AG04449 (cell line): Measurements from ENCODE around the gene KLHL6.
"Not testable (repeated sequence)": the region's sequence is repeated elsewhere in the genome, so short reads cannot be mapped to it uniquely, and the experiment has no call there.

Experiments
- CTCF ChIA-PET: fragments of 350-600 bp; formaldehyde crosslinking; extraction: SDS; loops from one replicate; lab custom pipeline; 2021; ENCODE audit warnings: antibody characterized with exemption; lab: Yijun Ruan, JAX
- POLR2A ChIA-PET: fragments of 400-600, 350-600 bp; formaldehyde crosslinking; extraction: SDS; loops from one replicate; lab custom pipeline; 2020; ENCODE audit warnings: antibody characterized with exemption, inconsistent platforms; lab: Yijun Ruan, JAX
- DNase-seq: peaks from one replicate; pipeline ENCODE4 v3.0.0-alpha.2; 2010; ENCODE audit warnings: low read depth, low spot score
- H3K4me3 ChIP-seq: 2 replicates; pipeline ENCODE4 v1.5.1; 2011; ENCODE audit warnings: low read depth, mild to moderate bottlenecking, control low read depth, low read length
- TF ChIP-seq, protein P1 (sequence below): IDR thresholded peaks from one replicate; pipeline ENCODE4 v1.5.1; 2011; ENCODE audit warnings: mild to moderate bottlenecking, moderate library complexity, low read length, control low read depth, inconsistent platforms; ENCODE audit not compliant: insufficient read depth; ENCODE audit errors: missing control alignments

KLHL6 gene

DNA sequence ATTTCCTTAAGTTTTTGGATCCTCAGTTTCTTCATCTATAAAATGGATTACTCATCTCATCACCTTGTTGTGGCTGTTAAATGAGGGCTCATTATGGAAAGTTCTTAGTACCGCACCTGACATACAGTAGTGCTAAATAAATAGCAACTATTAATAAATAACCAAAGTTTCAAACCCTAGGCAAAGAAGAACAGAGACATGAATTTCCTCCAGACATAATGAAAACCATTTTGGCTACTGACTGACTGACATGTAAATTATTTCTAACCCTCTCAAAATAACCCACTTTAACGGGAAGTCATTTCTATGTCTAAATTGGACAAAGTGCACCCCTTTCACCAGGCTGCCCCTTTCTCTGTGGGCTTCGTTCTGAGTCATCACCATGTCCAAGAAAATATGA, 17.4 kb upstream of the KLHL6 start:
- CTCF ChIA-PET, result no interaction called here
- no peak for DNase-seq
- no peak overlapping the region for H3K4me3 ChIP-seq
- TF ChIP-seq, protein P1, sequence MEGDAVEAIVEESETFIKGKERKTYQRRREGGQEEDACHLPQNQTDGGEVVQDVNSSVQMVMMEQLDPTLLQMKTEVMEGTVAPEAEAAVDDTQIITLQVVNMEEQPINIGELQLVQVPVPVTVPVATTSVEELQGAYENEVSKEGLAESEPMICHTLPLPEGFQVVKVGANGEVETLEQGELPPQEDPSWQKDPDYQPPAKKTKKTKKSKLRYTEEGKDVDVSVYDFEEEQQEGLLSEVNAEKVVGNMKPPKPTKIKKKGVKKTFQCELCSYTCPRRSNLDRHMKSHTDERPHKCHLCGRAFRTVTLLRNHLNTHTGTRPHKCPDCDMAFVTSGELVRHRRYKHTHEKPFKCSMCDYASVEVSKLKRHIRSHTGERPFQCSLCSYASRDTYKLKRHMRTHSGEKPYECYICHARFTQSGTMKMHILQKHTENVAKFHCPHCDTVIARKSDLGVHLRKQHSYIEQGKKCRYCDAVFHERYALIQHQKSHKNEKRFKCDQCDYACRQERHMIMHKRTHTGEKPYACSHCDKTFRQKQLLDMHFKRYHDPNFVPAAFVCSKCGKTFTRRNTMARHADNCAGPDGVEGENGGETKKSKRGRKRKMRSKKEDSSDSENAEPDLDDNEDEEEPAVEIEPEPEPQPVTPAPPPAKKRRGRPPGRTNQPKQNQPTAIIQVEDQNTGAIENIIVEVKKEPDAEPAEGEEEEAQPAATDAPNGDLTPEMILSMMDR, result no peak
- POLR2A ChIA-PET, result no interaction called here

DNA sequence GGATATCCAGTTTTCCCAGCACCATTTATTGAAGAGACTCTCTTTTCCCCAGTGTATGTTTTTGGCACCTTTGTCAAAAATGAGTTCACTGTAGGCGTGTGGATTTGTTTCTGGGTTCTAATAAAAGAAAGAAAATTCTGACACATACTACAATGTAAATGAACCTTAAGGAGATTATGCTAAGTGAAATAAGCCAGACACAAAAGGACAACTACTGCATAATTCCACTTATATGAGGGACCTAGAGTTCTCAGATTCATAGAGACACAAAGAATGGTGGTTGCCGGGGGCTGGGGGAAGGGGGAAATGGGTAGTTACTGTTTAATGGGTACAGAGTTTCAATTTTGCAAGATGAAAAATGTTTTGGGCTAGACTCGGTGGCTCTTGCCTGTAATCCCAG, 14.7 kb upstream of the KLHL6 start:
- POLR2A ChIA-PET, H3K4me3 ChIP-seq, DNase-seq: not testable (repeated sequence)
- CTCF ChIA-PET, result interaction anchor here (1.3 kb wide), 1 partner anchor 10 kb away, joined by 3 read pairs; no protein-coding TSS in a partner anchor

DNA sequence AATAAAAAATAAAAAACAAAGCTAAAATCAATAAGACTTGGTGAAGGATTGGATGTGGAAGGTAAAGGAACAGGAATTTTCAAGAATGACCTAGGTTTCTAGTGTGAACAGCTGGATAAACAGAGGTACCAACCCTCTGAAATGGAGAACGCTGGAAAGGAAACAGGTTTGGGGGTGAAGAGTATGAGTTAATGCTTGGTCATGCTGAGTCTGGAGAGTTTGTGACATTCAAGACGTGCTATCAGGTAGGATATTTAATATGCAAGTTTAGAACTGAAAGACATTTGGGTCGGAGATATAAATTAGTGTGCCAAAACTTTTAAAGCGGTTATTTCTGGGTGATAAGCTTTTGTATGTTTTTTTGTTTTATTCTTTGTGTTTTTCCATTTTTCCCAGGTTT, 11.4 kb upstream of the KLHL6 start:
- no peak for DNase-seq
- TF ChIP-seq, protein P1, result no peak
- H3K4me3 ChIP-seq, result no peak overlapping the region
- POLR2A ChIA-PET, result no interaction called here
- CTCF ChIA-PET, result no interaction called here

DNA sequence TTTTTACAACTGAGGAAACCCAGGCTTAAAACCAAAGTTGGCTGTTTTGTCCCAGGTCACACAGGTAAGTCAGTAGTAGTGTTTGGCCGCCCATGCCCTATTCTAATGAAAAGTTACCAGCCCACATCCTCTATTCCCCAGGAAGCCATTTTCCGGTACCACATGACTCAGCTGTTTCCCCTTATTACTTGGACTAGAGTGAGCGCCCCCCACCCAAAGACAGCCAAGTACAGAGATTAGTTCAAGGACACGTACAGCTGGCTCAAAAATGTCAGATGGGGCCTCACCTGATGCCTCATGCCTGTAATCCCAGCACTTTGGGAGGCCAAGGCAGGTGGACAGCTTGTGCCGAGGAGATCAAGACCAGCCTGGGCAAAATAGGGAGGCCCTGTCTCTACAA, 8.5 kb upstream of the KLHL6 start:
- CTCF ChIA-PET, result no interaction called here
- H3K4me3 ChIP-seq, result no peak overlapping the region
- DNase-seq, result no peak

DNA sequence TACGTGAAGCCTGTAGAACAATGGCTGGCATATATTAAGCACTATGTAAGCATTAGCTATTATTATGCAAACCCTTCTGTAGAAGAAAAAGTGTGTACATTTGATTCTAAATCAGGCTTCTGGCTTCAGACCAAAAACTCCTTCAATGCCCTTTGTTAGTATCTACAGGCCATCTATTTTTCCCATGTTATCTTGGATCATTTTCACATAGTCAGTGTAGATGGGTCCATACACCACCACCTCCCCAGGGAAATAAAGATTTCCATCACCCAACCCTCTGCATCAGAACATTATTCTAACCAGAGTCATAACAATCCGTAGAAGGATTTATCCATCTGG, 8.0 kb upstream of the KLHL6 start:
- TF ChIP-seq, protein P1, result no peak
- no peak for DNase-seq
- CTCF ChIA-PET, result no interaction called here
- POLR2A ChIA-PET, result no interaction called here
- no peak overlapping the region for H3K4me3 ChIP-seq

More for the DNA sequence above, 8.5 kb upstream of the KLHL6 start:
- TF ChIP-seq, protein P1, result no peak
- POLR2A ChIA-PET, result no interaction called here

DNA sequence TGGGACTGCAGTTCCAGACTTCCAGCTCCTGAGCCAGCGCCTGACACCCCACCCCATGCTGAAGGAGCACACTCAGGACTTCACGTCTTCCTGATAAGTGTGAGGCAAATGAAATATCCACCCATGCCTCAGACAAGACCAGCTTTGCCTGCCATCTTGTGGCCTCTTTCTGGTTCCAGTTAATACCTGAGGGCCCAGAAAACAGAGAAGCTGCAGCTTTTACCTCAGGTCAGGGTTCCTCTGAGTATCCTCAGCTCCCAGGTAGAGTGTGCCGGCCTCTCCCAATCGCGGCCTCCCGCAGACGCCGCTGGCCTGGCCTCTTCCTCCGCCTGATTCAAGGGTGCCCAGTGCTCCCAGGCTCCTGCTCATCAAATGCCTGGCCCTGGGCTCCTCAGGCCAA, 5.1 kb upstream of the KLHL6 start:
- TF ChIP-seq, protein P1, result no peak
- CTCF ChIA-PET, result interaction anchor here (0.9 to 1.4 kb wide), 2 partner anchors 9 to 92 kb away, joined by 3 to 4 read pairs; no protein-coding TSS in a partner anchor
- POLR2A ChIA-PET, result no interaction called here
- no peak for DNase-seq
- no peak overlapping the region for H3K4me3 ChIP-seq

DNA sequence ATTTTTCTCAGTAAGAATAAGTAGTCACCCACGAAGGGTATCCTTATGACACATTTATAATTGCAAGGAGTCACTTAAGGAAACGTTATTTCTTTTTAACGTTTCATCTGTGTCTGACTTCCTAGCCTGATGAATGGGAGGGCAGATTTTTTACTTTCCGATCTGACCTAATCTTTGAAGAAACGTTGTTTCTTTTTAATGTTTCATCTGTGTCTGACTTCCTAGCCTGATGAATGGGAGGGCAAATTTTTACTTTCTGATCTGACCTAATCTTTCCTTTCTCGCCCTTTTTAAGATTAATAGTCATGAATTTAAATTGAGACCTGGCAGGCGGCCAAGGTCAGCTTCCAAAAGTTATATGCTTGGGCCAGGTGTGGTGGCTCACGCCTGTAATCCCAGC, 3.0 kb upstream of the KLHL6 start:
- ChIA-PET CTCF (no interaction called here), POLR2A (interaction anchor here (0.7 kb wide), 1 partner anchor 21 kb away, joined by 3 read pairs; no protein-coding TSS in a partner anchor)
- TF ChIP-seq, protein P1, result no peak
- no peak overlapping the region for H3K4me3 ChIP-seq
- no peak for DNase-seq
